Measurements from ENCODE around the gene ARMH3.
"Not testable (repeated sequence)": the region's sequence is repeated elsewhere in the genome, so short reads cannot be mapped to it uniquely, and the experiment has no call there.

The ARMH3 gene

DNA sequence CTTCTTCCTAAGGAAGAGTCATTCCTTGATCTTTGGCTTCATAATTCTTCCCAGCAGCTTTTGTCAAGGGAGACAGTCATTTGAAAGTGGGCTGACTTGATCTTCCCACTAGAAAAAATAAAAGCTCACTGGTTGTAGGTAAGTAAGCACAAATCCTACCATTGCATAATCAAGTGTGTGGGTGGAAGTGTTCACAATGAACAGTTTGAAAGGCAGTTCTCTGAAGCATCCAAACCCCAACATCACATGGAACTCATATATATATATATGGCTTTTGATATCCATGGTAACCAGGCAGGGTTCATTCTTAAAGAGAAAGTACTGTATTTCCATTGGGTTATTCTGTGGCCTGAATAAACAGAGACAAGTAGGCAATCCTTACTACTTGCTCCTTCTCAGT is 51.6 kb downstream of the ARMH3 start:
- DNase-seq (ENCODE audit: insufficient read length) = no peak
- TF ChIP-seq TAF1 (IDR thresholded peaks at IDR 0.05; ENCODE audit: borderline replicate concordance, low read depth, low read length) (no peak), POLR2AphosphoS5 (IDR thresholded peaks at IDR 0.05; ENCODE audit: low read depth, low read length) (no peak), POLR2A (IDR thresholded peaks at IDR 0.05; ENCODE audit: low read depth, low read length) (no peak)
- no peak for FAIRE-seq

DNA sequence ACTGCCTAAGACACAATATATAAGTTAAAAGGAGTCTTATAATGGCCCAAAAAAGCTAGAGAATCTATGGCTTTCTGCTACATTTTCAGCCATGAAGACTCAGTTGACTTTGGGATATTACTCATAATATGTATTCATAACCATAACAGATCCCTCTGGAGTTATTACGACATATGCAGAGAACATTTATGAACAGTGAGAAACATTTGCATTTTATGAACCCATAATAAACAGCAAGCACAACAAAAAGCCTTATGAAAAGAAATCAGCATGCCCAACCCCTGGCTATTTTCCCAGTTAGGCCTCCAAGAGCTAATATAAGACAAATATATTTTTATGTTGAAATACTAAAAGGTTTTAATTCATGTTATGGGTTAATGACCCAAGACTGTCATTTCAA is 52.4 kb downstream of the ARMH3 start:
- FAIRE-seq (no peak), DNase-seq (ENCODE audit: insufficient read length) (no peak)
- TF ChIP-seq POLR2AphosphoS5 (IDR thresholded peaks at IDR 0.05; ENCODE audit: low read depth, low read length) = no peak
- no peak for TF ChIP-seq POLR2A (IDR thresholded peaks at IDR 0.05; ENCODE audit: low read depth, low read length)
- no peak for TF ChIP-seq TAF1 (IDR thresholded peaks at IDR 0.05; ENCODE audit: borderline replicate concordance, low read depth, low read length)

DNA sequence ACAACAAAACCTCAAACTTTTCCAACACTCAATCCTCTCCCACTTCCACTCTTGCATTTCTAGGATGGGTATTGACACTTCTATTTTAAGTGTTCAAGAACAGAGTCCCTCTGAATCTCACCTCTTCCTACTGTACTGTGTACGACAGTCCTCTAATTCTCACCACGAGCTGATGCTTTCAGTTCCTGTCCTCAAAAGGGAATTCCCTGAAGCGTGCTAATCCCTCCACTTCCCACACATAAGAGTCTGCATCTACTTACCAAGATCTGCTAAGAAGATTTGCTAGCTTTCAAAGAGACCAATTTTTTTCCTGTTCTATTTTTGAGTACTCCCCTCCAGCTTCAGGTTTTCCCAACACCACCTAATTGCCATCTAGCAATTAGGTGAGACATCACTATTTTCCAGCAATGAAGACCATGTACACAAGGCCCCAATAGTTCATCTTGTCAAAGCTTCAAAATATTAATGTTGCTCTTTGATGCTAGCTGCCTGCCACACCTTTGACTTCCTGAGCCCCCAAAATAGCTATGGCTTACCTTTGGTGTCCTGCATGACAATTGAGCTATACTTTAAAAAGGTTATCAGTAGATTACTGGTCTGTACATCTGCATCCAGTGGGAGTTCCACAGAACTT is 54.4 kb downstream of the ARMH3 start:
- TF ChIP-seq POLR2A (IDR thresholded peaks at IDR 0.05; ENCODE audit: low read depth, low read length) (0 out of 2 replicates have a peak, but pooled peaks have one; percentile 31), TAF1 (IDR thresholded peaks at IDR 0.05; ENCODE audit: borderline replicate concordance, low read depth, low read length) (no peak), POLR2AphosphoS5 (IDR thresholded peaks at IDR 0.05; ENCODE audit: low read depth, low read length) (peak; percentile 45; the same call in 1 of the 2 replicates)
- DNase-seq (ENCODE audit: insufficient read length) (no peak), FAIRE-seq (peak; percentile 94)

DNA sequence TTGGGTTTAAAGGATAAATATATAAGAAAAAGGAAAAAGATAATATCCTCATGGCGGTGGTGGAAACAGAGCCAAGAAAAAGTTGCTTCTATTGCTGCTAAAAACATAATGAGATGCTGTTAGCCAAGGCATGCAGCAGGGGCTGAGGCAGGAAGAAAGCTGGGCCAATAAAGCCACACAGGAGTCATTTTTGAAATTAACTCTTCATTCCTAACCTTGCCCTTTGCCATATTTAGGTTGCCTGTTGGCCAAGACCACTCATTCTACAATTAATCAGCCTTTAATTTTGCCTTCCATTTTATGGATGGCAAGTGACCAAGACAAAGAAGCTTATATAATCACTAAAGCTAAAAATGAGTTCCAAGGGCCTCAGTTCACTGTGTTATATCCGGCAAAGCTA is 58.2 kb downstream of the ARMH3 start:
- TF ChIP-seq POLR2AphosphoS5 (IDR thresholded peaks at IDR 0.05; ENCODE audit: low read depth, low read length) (no peak), TAF1 (IDR thresholded peaks at IDR 0.05; ENCODE audit: borderline replicate concordance, low read depth, low read length) (no peak), POLR2A (IDR thresholded peaks at IDR 0.05; ENCODE audit: low read depth, low read length) (no peak)
- DNase-seq (ENCODE audit: insufficient read length) (no peak), FAIRE-seq (peak; percentile 5)

DNA sequence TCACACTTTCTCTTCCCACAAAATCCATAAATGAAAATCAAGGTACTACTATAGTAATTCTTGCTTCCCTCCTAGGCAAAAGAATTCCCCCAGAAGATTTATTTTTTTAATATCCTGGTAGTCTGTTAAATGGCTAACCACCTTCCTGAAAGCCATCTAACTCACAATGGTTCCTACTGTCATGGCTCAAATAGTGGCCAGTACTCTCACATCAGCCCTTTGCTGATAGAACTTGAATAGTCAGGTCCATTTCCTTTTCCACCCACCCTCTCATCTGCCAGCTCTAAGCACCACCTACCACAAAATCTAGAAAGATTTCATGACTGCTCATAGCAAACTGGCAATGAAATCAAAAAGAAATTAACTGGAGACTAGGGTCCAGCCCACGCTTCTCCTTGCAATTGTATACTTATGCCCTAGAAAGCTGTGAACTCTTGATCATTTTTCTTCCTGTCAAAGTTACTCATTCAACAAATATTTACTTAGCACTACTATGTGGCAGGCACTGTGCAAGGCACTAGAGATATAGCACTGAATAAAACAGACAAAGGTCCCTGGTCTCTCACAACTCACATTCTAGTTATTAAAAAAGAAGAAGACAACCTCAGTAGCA is 60.4 kb downstream of the ARMH3 start:
- no peak for DNase-seq (ENCODE audit: insufficient read length)
- TF ChIP-seq POLR2AphosphoS5 (IDR thresholded peaks at IDR 0.05; ENCODE audit: low read depth, low read length) (no peak), POLR2A (IDR thresholded peaks at IDR 0.05; ENCODE audit: low read depth, low read length) (no peak), TAF1 (IDR thresholded peaks at IDR 0.05; ENCODE audit: borderline replicate concordance, low read depth, low read length) (no peak)
- no peak for FAIRE-seq

DNA sequence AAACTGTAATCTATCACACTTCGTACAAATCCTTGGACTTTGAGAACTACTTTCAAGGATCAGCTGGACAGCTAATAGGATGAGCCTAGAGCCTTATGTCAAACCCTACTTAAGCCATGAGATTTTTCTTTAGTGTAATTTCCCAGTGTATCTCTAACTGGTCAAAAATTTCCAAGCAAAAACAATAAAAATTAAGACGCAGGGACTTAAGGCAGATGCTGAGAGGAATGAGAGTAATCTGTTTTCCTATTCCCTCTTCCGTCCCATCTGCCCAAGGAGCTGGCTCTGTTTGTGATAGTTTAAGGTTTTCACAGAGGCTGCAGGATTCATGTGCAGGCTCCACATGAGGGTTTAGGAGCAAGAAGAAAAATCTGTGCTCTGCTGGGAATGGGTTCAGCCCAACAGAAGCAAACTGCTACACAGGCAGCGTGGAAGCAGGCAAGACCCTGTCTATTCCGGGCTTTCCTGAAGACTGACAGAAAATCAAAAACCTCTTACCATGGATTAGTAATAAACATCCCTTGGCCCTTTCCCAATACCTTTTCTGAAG is 62.2 kb downstream of the ARMH3 start:
- DNase-seq (ENCODE audit: insufficient read length) = no peak
- FAIRE-seq = no peak

DNA sequence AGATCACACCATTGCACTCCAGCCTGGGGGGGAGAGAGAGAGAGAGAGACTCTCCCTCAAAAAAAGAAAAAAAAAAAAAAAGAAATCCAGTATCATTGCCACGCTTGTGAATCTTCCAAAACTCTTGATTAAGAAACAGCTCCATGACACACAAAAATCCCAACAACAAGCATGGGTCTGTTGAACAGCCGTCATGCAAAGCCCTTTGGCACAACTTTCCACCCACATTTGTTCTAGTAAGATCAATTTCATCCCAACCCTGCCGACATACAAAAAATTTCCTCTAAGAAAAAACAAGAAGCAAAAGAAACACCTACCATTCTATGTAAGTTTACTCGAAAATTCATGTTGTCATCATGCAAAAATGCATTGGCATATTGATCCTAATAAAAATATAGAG is 62.8 kb downstream of the ARMH3 start:
- DNase-seq (ENCODE audit: insufficient read length) (no peak), FAIRE-seq (no peak)
- TF ChIP-seq TAF1 (IDR thresholded peaks at IDR 0.05; ENCODE audit: borderline replicate concordance, low read depth, low read length) (no peak), POLR2AphosphoS5 (IDR thresholded peaks at IDR 0.05; ENCODE audit: low read depth, low read length) (no peak), POLR2A (IDR thresholded peaks at IDR 0.05; ENCODE audit: low read depth, low read length) (no peak)

More for the DNA sequence above, 62.2 kb downstream of the ARMH3 start:
- TF ChIP-seq TAF1 (IDR thresholded peaks at IDR 0.05; ENCODE audit: borderline replicate concordance, low read depth, low read length) (no peak), POLR2A (IDR thresholded peaks at IDR 0.05; ENCODE audit: low read depth, low read length) (no peak), POLR2AphosphoS5 (IDR thresholded peaks at IDR 0.05; ENCODE audit: low read depth, low read length) (no peak)

DNA sequence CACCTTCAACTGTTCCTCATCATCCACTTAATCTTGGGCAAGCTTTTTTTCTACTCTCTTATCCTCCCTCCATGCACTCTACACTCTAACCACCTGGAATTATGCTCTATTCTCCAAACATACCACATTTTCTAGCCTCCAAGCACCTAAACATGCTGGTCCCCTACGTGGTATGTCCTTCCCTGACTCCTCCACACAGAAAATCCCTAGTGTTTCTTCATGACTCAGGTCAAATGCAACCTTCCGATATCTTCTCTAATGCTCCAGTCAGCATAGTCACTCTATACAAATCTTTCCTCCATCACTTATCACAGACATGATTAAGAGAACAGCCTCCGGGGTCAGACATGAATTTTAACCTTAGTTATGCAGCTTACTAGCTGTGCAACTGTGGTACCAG is 68.8 kb downstream of the ARMH3 start:
- FAIRE-seq (peak; percentile 78), DNase-seq (ENCODE audit: insufficient read length) (no peak)
- TF ChIP-seq POLR2AphosphoS5 (IDR thresholded peaks at IDR 0.05; ENCODE audit: low read depth, low read length) = no peak

DNA sequence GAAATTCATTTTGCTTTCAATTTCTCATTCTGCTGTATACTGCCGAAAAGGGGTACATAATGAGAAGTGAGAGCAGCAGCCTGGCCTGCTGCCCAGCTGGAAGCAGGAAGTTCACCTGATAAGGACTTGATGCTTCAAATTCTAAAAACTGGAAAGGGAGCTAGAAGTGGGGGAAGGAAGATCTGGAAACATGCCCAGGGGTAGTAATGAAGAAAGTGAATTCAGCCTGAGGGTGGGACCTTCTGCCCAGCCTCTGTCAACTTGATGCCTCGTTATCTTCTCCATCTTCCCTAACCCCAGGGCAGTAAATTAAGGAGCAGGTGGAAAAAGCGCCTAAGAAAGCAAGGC is 69.4 kb downstream of the ARMH3 start:
- DNase-seq (ENCODE audit: insufficient read length) (no peak), FAIRE-seq (peak; percentile 30)
- no peak for TF ChIP-seq TAF1 (IDR thresholded peaks at IDR 0.05; ENCODE audit: borderline replicate concordance, low read depth, low read length)
- TF ChIP-seq POLR2AphosphoS5 (IDR thresholded peaks at IDR 0.05; ENCODE audit: low read depth, low read length) = no peak
- no peak for TF ChIP-seq POLR2A (IDR thresholded peaks at IDR 0.05; ENCODE audit: low read depth, low read length)

DNA sequence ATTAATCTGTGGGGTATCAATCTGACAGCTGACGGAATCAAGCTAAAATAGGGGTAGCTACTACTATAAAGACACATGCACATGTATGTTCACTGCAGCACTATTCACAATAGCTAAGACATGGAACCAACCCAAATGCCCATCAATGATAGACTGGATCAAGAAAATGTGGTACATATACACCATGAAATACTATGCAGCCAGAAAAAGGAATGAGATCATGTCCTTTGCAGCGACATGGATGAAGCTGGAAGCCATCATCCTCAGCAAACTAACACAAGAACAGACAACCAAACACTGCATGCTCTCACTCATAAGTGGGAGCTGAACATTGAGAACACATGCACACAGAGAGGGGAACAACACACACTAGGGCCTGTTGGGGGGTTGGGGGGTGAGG is 75.3 kb downstream of the ARMH3 start:
- DNase-seq (ENCODE audit: insufficient read length) = not testable (repeated sequence)
- peak; percentile 81 for FAIRE-seq

DNA sequence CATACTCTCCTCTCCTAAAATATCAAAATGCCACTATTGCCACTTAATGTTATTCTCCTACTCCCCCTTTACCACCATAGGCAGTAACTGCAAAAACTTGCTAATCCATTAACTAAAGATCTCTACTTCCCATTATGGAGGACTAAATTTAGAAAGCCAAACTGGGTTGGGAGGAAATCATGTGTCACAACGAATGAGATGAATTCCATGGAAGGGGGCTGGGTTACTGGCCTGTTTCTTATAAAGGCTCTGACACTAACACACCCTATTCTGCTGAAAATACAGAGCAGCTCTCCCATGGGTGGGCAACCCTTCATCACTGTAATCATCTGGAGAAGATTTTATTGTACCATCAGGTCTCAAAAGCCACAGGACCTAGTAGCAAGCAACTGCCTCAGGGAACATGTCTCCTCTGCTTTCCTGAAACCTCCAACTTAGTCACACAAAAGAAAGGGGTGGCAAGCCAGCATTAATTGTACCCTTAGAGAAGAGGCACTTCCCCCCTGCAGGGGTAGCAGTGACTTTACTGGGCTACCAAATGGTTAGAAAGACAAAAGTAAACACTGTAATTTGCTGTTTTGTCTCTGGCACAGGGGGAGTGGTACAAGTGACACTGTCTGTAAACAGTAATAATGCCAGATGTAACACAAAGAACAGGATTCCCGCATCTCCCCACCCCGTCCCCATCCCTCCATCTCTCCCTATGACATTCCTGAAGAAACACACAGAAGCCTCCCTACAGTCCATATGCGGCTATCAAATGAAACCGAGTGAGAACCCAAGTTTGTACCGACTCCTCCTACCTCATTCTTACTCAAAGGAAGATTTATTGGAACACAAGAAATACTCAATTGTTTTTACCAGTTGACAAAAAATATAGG is 81.6 kb downstream of the ARMH3 start:
- TF ChIP-seq POLR2A (IDR thresholded peaks at IDR 0.05; ENCODE audit: low read depth, low read length) (no peak), TAF1 (IDR thresholded peaks at IDR 0.05; ENCODE audit: borderline replicate concordance, low read depth, low read length) (no peak), POLR2AphosphoS5 (IDR thresholded peaks at IDR 0.05; ENCODE audit: low read depth, low read length) (no peak)
- FAIRE-seq (peak; percentile 56), DNase-seq (ENCODE audit: insufficient read length) (no peak)

DNA sequence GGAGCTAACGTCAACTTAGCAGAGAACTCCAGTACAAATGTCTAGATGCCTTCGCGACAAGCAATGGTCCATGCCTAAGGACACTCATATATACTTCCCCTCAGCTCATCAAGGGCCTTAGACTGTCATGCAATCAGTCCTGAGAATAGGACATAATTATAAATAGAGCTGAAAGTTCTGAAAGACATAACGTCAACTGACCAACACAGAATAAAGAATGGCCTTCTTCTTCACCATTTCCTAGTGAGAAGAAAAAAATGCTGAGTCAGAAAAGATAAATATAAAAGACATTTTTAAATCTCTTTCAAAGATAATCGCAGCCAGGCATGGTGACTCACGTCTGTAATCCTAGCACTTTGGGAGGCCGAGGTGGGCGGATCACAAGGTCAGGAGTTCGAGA is 83.2 kb downstream of the ARMH3 start:
- no peak for FAIRE-seq
- DNase-seq (ENCODE audit: insufficient read length) = no peak
- TF ChIP-seq POLR2A (IDR thresholded peaks at IDR 0.05; ENCODE audit: low read depth, low read length) (no peak), TAF1 (IDR thresholded peaks at IDR 0.05; ENCODE audit: borderline replicate concordance, low read depth, low read length) (no peak), POLR2AphosphoS5 (IDR thresholded peaks at IDR 0.05; ENCODE audit: low read depth, low read length) (no peak)

All from GM12892 (cell line).